ENCODE results near the gene FBN2.

- no peak for TF ChIP-seq CTCF (IDR thresholded peaks at IDR 0.05)
- no peak for TF ChIP-seq POLR2A (IDR thresholded peaks at IDR 0.05)
Observed at GRCh38 chr5:128263357-128263756, 274.7 kb downstream of the FBN2 start.

All from heart left ventricle (tissue), 13 donors.